WTC11 (cell line): ENCODE results near the gene OR1D5. TPM values are rescaled to one million over a fixed set of nuclear protein-coding genes. Genes with fewer than 3 reads are reported as not detected.

Experiments
- ARID4B ChIP-seq: sonication (generic); formaldehyde crosslinking; IDR thresholded peaks from 2 replicates; pipeline ENCODE4 v1.8.0; 2023; ENCODE audit warnings: missing genetic modification reagents, mild to moderate bottlenecking, borderline replicate concordance
- ATF1 ChIP-seq: sonication (generic); formaldehyde crosslinking; IDR thresholded peaks from 2 replicates; pipeline ENCODE4 v1.8.1; 2023; ENCODE audit warnings: mild to moderate bottlenecking, moderate library complexity, missing genetic modification reagents
- ATF6 ChIP-seq: sonication (generic); formaldehyde crosslinking; IDR thresholded peaks from 2 replicates; pipeline ENCODE4 v1.8.1; 2023; ENCODE audit warnings: mild to moderate bottlenecking, missing genetic modification reagents
- EMX1 ChIP-seq: fragments of 250-450 bp; sonication (Bioruptor Pico); IDR thresholded peaks from 2 replicates; pipeline ENCODE4 v1.8.0; 2021; ENCODE audit warnings: mild to moderate bottlenecking
- FOXP1 ChIP-seq: sonication (generic); formaldehyde crosslinking; IDR thresholded peaks from 2 replicates; pipeline ENCODE4 v1.8.0; 2022; ENCODE audit warnings: missing genetic modification reagents, mild to moderate bottlenecking, moderate library complexity, borderline replicate concordance
- JAZF1 ChIP-seq: fragments of 250-450 bp; sonication (Bioruptor Pico); IDR thresholded peaks from 2 replicates; pipeline ENCODE4 v1.9.0; 2021; ENCODE audit warnings: moderate library complexity, mild to moderate bottlenecking, inconsistent platforms
- MLX ChIP-seq: sonication (generic); formaldehyde crosslinking; IDR thresholded peaks from 2 replicates; pipeline ENCODE4 v1.8.1; 2023; ENCODE audit warnings: mild to moderate bottlenecking, missing genetic modification reagents, moderate library complexity
- NFE2L1 ChIP-seq: sonication (generic); formaldehyde crosslinking; IDR thresholded peaks from 2 replicates; pipeline ENCODE4 v1.8.1; 2023; ENCODE audit warnings: missing genetic modification reagents
- NFYB ChIP-seq: sonication (generic); formaldehyde crosslinking; conservative IDR thresholded peaks from 2 replicates; pipeline ENCODE4 v1.8.0; 2022; ENCODE audit warnings: low read depth, missing genetic modification reagents
- NR2C2 ChIP-seq: sonication (generic); formaldehyde crosslinking; IDR thresholded peaks from 2 replicates; pipeline ENCODE4 v1.8.0; 2022; ENCODE audit warnings: mild to moderate bottlenecking, missing genetic modification reagents
- PRDM15 ChIP-seq: sonication (generic); formaldehyde crosslinking; IDR thresholded peaks from 2 replicates; pipeline ENCODE4 v1.8.0; 2022; ENCODE audit warnings: missing genetic modification reagents
- PRRX2 ChIP-seq: fragments of 250-450 bp; sonication (Bioruptor Pico); IDR thresholded peaks from 2 replicates; pipeline ENCODE4 v1.8.0; 2021; ENCODE audit warnings: mild to moderate bottlenecking
- SMAD4 ChIP-seq: sonication (generic); formaldehyde crosslinking; IDR thresholded peaks from 2 replicates; pipeline ENCODE4 v1.8.0; 2022; ENCODE audit warnings: mild to moderate bottlenecking, missing genetic modification reagents
- TCF7 ChIP-seq: sonication (generic); formaldehyde crosslinking; IDR thresholded peaks from 2 replicates; pipeline ENCODE4 v1.8.0; 2022; ENCODE audit warnings: mild to moderate bottlenecking, low read depth, missing genetic modification reagents, moderate library complexity
- TEAD4 ChIP-seq: sonication (generic); formaldehyde crosslinking; IDR thresholded peaks from 2 replicates; pipeline ENCODE4 v1.8.0; 2022; ENCODE audit warnings: mild to moderate bottlenecking, missing genetic modification reagents
- USF2 ChIP-seq: sonication (generic); formaldehyde crosslinking; IDR thresholded peaks from 2 replicates; pipeline ENCODE4 v1.8.1; 2023; ENCODE audit warnings: mild to moderate bottlenecking, missing genetic modification reagents, moderate library complexity
- ZMAT4 ChIP-seq: fragments of 250-450 bp; sonication (Bioruptor Pico); IDR thresholded peaks from 2 replicates; pipeline ENCODE4 v1.9.0; 2021; ENCODE audit warnings: mild to moderate bottlenecking
- ZNF317 ChIP-seq: sonication (generic); formaldehyde crosslinking; IDR thresholded peaks from 2 replicates; pipeline ENCODE4 v1.8.1; 2023; ENCODE audit warnings: low read depth, mild to moderate bottlenecking, moderate library complexity, missing genetic modification reagents, borderline replicate concordance
- ZNF416 ChIP-seq: fragments of 250-450 bp; sonication (Bioruptor Pico); IDR thresholded peaks from 2 replicates; pipeline ENCODE4 v1.9.0; 2021; ENCODE audit warnings: mild to moderate bottlenecking, inconsistent platforms
- total RNA-seq: library from RNA; stranded (reverse); gene quantifications from 3 replicates; pipeline ENCODE4 v1.2.3, GENCODE V29; 2021

OR1D5 gene
- total RNA-seq, 1 experiment from 2014 or later = not detected

- TF ChIP-seq FOXP1 = peak; percentile 22; the same call in 1 of the 2 replicates
- no peak for TF ChIP-seq JAZF1
- no peak for TF ChIP-seq TEAD4
- TF ChIP-seq ATF6 = no peak
- peak; percentile 95 for TF ChIP-seq NFYB (CRISPR knock-in tag)
- TF ChIP-seq SMAD4 = no peak
- 0 out of 2 replicates have a peak, but pooled peaks have one; percentile 50 for TF ChIP-seq MLX (CRISPR knock-in tag)
- TF ChIP-seq PRDM15 (CRISPR knock-in tag) = 0 out of 2 replicates have a peak, but pooled peaks have one; percentile 23
- TF ChIP-seq TCF7 (CRISPR knock-in tag) = no peak
- no peak for TF ChIP-seq EMX1 (CRISPR knock-in tag)
- TF ChIP-seq USF2 (CRISPR knock-in tag) = 0 out of 2 replicates have a peak, but pooled peaks have one; percentile 25
- TF ChIP-seq ATF1 (CRISPR knock-in tag) = no peak
- no peak for TF ChIP-seq ZNF317 (CRISPR knock-in tag)
- TF ChIP-seq PRRX2 (CRISPR knock-in tag) = no peak
- no peak for TF ChIP-seq ARID4B (CRISPR knock-in tag)
- TF ChIP-seq NFE2L1 (CRISPR knock-in tag) = no peak
- no peak for TF ChIP-seq ZMAT4
- TF ChIP-seq ZNF416 (CRISPR knock-in tag) = no peak
- no peak for TF ChIP-seq NR2C2 (CRISPR knock-in tag)
These were observed 14.5 kb downstream of the OR1D5 start (continued) for GRCh38 chr17:3048727-3049471.
